Endometrial microvascular endothelial cells (primary cell): ENCODE measurements around the gene GPC1. TPM values are rescaled to one million over a fixed set of nuclear protein-coding genes. Genes with fewer than 3 reads are reported as not detected.

Source experiments
- in situ Hi-C: cut with HindIII; loops from 2 replicates; pipeline ENCODE4 v1.10.0; 2017; ENCODE audit warnings: low sequenced_read_pairs, low pct_unique_long_range_greater_than_20kb; ENCODE audit errors: inconsistent ontology term
- total RNA-seq: library from RNA; depleted of rRNA; stranded (reverse); fragments of >200 nt; gene quantifications from one replicate; pipeline ENCODE4 v1.2.3, GENCODE V29; 2015; ENCODE audit errors: inconsistent ontology term

The GPC1 gene
- total RNA-seq, 1 donor from 2014 or later, result 41.4 TPM

DNA sequence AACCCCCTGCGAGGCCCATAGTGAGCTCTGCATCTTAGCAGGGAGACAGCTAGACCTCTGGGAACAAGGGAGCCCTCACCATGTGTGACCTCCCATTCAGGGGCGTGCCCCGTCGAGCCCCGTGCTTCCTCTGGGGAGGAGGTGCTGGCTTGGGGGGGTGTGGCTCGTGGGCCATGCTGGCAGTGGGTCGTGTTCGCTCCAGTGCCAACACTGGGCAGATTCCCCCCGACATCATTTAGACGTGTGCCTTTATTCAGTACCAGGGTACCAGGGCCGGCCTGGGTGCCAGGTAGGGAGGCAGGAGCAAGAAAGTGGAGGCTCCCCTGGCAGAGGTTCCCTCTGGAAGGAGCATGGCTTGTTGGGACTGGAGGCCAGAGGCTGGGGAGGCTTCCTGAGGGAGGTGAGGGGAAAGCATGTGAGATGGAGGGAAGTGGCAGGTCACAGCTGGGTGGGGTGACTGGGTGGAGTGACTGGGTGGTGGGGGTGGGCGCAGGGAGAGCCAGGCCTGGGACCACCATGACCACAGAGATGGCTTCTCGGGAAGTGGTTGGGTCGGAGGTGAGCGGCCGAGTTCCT is 15.2 kb downstream of the GPC1 start:
- in situ Hi-C loops, result no loop called here

DNA sequence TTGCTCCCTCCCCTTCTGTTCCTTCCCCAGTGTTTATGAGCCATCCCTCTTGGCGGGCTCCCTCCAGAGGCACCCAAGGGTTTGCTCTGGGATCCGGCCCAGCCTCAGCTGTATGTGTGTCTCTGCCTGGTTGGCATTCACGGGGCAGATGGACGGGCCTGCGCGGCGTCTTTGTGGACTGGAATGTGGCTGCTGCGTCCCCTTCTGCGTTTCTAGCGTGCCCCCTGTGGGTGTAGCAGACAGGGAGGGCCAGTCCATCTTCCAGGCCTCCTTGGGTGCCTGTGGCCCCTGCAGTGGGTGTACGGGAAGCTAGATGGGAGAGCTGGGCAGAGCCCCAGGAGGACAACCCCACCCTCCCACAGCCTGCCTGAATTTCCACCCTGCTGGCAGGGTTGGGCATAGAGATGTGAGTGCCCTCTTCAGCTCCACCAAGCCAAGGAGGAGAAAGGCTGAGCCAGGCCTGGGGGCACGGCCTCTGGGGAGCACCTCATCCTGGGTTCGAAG is 15.7 kb downstream of the GPC1 start:
- in situ Hi-C loops, result no loop called here

GRCh38 chr2:240451791-240452461 is 16.5 kb downstream of the GPC1 start:
- in situ Hi-C loops, result no loop called here

DNA sequence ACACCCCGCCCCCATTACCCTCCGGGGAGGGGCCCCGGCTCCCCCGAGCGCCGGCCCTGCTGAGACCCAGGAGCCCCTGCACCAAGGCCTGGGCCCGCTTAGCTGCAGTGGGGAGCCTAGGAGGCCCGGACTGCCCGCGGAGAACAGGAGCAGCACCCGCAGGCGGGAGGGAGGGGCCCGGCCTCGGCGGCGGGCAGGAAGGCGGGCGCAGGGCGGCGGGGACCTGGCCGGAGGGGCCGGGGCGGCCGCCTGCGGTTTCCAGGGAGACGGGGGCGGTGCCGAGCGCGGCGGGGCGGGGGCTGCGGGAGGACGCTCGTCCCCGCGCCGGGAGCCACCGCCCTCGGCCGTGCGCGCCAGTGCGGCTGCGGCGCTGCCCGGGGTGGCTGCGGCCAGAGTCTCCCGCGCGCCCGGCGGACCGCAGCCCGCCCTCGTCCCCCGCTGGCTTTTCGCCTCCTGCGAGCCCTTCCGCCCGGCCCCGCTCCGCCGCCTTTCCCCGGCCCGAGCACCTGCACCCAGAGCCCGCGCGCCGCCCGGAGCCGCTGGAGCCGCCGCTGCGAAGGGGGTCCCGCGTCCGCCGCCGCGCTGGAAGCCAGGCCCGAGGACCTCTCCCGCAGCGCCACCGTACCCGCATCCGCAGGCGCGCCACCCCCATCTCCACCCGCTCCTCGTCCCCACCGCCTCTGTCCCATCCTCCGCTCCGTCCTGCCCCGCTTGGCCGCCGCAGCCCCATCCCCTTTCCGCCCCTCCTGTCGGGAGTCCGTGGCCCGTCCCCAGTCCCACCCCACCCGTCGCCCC is 17.2 kb downstream of the GPC1 start:
- in situ Hi-C loops, result no loop called here

GRCh38 chr2:240453461-240454105 is 18.1 kb downstream of the GPC1 start:
- in situ Hi-C loops, result no loop called here

- in situ Hi-C loops, result no loop called here
Measured at GRCh38 chr2:240454106-240454901, 18.8 kb downstream of the GPC1 start.

GRCh38 chr2:240455272-240455646 is 19.8 kb downstream of the GPC1 start:
- in situ Hi-C loops, result no loop called here

DNA sequence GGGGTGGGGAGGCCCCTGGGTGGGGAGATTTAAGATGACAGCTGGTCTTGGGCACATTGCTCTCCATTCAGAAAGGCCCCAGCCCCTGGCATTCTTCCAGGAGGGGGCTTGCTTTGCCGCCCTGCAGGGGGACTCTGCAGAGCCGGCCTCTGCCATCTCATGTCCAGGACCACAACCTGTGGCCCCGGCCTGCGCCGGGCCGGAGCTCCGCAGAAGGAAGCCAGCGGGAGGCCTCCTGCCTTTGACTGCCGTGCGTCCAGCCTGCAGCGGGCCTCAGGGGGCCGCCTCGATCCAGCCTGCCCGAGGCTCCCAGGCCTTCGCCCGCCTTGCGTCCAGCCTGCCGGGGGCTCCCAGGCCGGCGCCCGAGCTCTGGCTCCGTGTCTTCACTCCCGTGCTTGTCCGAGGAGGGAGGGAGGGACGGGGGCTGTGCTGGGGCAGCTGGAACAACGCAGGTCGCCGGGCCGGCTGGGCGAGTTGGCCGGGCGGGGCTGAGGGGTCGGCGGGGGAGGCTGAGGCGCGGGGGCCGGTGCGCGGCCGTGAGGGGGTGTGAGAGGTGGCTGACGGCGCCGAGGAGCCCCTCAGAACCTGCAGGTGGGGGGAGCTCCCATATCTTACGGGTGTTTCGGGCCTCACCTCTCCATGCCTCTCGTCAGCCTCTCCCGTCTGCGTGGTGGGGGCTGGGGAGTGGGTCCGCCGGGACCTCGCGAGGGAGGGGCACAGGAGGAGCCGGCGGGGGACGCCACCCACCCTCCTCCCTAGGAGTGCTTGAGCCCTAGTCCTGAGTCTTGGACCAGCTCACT is 20.4 kb downstream of the GPC1 start:
- in situ Hi-C loops, result no loop called here

- in situ Hi-C loops, result no loop called here
Measured at GRCh38 chr2:240456447-240457222, 21.2 kb downstream of the GPC1 start.

DNA sequence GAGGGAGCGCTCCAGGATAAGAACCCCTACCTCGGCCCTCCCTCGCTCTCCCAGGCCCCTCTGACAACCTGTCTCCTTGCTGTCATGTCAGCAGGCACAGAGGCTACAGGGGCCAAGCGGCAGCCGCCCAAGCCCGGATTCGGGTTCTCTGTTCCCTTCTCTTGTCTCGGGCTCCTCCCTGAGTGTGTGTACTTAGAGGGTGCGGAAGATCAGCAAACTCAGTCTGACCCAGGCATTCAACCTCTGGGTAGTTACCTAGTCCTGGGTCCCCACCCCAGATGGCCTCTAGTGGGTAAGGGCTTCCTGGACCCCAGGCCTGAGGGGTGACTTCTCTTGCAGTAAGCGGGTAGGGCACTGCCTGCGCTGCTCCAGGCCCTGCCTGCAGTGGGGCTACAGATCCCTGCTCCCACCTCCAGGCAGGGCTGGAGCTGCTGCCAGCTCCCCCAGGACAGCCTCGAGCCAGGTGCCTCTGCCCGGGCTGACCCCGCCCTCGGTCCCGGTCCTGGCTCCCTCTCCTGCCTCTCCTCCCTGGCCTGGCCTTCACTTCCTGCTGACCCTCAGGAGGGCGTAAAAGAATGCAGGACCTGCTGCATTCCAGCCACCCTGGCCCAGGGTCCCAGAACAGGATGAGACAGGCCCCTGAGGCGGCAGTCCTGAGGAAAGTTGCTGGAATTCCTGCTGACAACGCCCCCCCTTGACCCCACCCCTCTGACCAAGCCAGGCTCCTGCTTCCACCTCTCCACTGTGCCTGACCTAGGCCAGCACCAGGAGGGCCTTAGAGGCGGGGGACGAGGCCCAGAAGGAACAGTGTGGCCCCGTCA is 22.0 kb downstream of the GPC1 start:
- in situ Hi-C loops, result no loop called here

DNA sequence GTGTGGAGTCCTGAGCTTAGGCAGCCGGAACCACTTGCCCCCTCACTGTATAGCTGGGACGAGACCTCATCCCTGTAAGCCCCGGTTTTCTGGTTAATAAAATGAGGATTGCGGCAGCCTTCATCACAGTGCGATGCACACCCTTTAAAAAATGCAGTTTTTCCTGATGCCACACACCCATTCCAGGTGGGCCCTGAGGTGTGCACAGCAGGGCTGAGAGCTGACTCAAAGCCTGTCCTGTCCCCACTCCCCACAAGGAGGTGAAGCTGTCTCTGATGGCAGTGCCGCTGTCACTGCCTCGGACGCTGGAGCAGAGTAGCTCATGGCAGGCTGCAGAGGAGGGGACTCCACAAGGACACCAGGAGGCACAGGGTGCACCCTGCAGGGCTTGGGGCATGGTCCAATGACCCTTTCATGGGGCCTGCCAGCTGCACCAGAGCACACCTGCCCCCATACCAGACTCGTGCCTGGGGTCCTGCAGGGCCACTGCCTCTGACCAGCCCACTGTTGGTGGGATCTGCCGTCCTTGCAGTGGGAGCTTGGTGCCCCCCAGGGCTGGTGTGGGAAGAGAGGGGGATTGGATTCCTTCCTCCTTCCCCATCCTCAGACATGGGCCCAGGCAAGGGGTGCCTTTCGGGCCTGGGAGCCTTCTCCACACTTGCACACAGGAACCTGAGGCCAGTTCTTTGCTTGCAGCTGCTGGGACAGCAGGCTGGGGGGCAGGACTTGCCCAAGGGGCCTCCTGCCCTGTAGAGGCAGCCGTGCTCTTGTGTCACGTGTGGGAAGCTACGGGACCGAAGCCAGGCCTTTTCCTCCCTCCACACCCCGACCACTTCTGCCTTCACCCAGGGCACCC is 22.8 kb downstream of the GPC1 start:
- in situ Hi-C loops, result no loop called here

DNA sequence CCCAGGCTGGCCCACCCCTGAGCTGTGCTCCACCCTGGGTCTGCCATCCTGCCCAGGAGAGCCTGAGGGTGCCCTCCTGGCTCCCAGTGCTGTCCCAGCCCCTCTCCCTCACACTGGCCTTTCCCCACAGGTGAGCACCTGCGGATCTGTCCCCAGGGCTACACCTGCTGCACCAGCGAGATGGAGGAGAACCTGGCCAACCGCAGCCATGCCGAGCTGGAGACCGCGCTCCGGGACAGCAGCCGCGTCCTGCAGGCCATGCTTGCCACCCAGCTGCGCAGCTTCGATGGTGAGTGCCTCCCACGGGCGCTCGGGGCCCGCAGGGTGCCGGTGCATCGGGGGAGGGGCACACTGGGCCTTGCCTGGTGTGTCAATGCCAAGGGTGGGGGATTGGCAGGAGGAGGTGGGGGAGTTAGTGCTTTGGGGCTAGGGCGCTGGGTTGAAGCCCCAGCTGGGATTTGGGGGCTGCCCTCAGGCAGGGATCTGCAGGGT is 23.5 kb downstream of the GPC1 start:
- in situ Hi-C loops, result no loop called here

- in situ Hi-C loops, result no loop called here
Measured at GRCh38 chr2:240459401-240460252, 24.2 kb downstream of the GPC1 start.

DNA sequence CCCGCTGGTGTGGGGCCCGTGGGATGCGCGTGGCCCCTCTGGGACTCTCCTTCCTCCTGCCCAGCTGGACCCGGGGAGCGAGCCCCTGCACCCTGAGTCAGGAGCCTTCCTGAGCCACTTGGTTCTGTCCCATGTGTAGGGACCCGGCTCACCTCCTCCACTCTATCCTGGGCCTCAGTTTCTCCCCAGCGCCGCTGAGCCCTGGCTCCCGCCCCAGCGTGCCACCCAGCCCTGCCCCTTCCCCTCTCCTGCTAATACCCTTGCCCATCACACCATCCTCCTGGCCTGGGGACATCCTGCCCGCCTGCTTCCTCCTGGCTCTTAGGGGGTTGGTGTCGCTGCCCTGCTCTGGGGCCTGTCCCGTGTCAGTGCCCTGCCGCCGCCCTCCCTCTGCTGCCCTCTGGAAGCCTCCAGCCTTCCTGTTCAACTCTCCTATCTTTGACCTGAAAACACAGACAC is 24.8 kb downstream of the GPC1 start:
- in situ Hi-C loops, result no loop called here
